SK-N-SH treated with all-trans-retinoic acid at 6 μM for 48 hours (cell line): ENCODE measurements around the gene IFITM2.

ENCODE experiments used
- ATAC-seq: fragments of 200-7000 bp; cut with Tn5 transposase; 3 replicates; pipeline ENCODE4 v1.9.1; 2020; ENCODE audit warnings: mild to moderate bottlenecking, moderate library complexity
- ARNTL ChIP-seq: fragments of 450-650 bp; formaldehyde crosslinking; IDR thresholded peaks from 2 replicates; pipeline ENCODE4 v1.5.0; 2020; ENCODE audit warnings: low read depth, mild to moderate bottlenecking, moderate library complexity, borderline replicate concordance
- BACH2 ChIP-seq: fragments of 250-450 bp; sonication (Bioruptor Pico); IDR thresholded peaks from 2 replicates; pipeline ENCODE4 v1.9.0; 2021; ENCODE audit warnings: mild to moderate bottlenecking, borderline replicate concordance
- CSDC2 ChIP-seq: fragments of 250-450 bp; sonication (Bioruptor Pico); IDR thresholded peaks from 2 replicates; pipeline ENCODE4 v1.5.0; 2020; ENCODE audit warnings: mild to moderate bottlenecking, moderate library complexity
- ESRRG ChIP-seq: fragments of 250-450 bp; sonication (Bioruptor Pico); IDR thresholded peaks from 2 replicates; pipeline ENCODE4 v1.6.1; 2021; ENCODE audit warnings: mild to moderate bottlenecking
- GLIS3 ChIP-seq: fragments of 250-450 bp; sonication (Bioruptor Pico); IDR thresholded peaks from 2 replicates; pipeline ENCODE4 v1.5.0; 2020; ENCODE audit warnings: mild to moderate bottlenecking, moderate library complexity
- ISL1 ChIP-seq: fragments of 250-450 bp; sonication (Bioruptor Pico); IDR thresholded peaks from 2 replicates; pipeline ENCODE4 v2.1.2; 2022; ENCODE audit warnings: mild to moderate bottlenecking, moderate library complexity
- OSR1 ChIP-seq: fragments of 250-450 bp; sonication (Bioruptor Pico); IDR thresholded peaks from 2 replicates; pipeline ENCODE4 v1.8.0; 2022; ENCODE audit warnings: moderate library complexity, mild to moderate bottlenecking, inconsistent platforms
- RARB ChIP-seq: fragments of 250-450 bp; sonication (Bioruptor Pico); IDR thresholded peaks from 2 replicates; pipeline ENCODE4 v1.8.0; 2021; ENCODE audit warnings: mild to moderate bottlenecking, moderate library complexity
- SNAI2 ChIP-seq: fragments of 250-450 bp; sonication (Bioruptor Pico); IDR thresholded peaks from 2 replicates; pipeline ENCODE4 v1.5.0; 2020; ENCODE audit warnings: mild to moderate bottlenecking, moderate library complexity
- TCF4 ChIP-seq: fragments of 250-450 bp; sonication (Bioruptor Pico); IDR thresholded peaks from 2 replicates; pipeline ENCODE4 v1.8.0; 2021; ENCODE audit warnings: mild to moderate bottlenecking, moderate library complexity, borderline replicate concordance
- TOX ChIP-seq: fragments of 250-450 bp; sonication (Bioruptor Pico); IDR thresholded peaks from 2 replicates; pipeline ENCODE4 v1.8.0; 2021; ENCODE audit warnings: mild to moderate bottlenecking, moderate library complexity, borderline replicate concordance
- TSHZ2 ChIP-seq: fragments of 250-450 bp; sonication (Bioruptor Pico); IDR thresholded peaks from 2 replicates; pipeline ENCODE4 v1.5.0; 2020; ENCODE audit warnings: mild to moderate bottlenecking, moderate library complexity
- ZC3H10 ChIP-seq: fragments of 250-450 bp; sonication (Bioruptor Pico); IDR thresholded peaks from 2 replicates; pipeline ENCODE4 v1.5.1; 2021; ENCODE audit warnings: mild to moderate bottlenecking, moderate library complexity
- ZFP30 ChIP-seq: fragments of 450-650 bp; formaldehyde crosslinking; IDR thresholded peaks from 2 replicates; pipeline ENCODE4 v1.5.0; 2022; ENCODE audit warnings: mild to moderate bottlenecking, moderate library complexity
- ZNF565 ChIP-seq: fragments of 450-650 bp; formaldehyde crosslinking; conservative IDR thresholded peaks from 2 replicates; pipeline ENCODE4 v1.5.0; 2020; ENCODE audit warnings: low read depth, mild to moderate bottlenecking, moderate library complexity
- ZNF70 ChIP-seq: fragments of 450-650 bp; formaldehyde crosslinking; IDR thresholded peaks from 2 replicates; pipeline ENCODE4 v1.5.0; 2020; ENCODE audit warnings: mild to moderate bottlenecking, moderate library complexity
- TF ChIP-seq, protein P1 (sequence below): fragments of 250-450 bp; sonication (Bioruptor Pico); IDR thresholded peaks from 2 replicates; pipeline ENCODE4 v1.8.0; 2020; ENCODE audit warnings: mild to moderate bottlenecking, moderate library complexity, borderline replicate concordance
- TF ChIP-seq, protein P2 (sequence below): fragments of 250-450 bp; sonication (Bioruptor Pico); IDR thresholded peaks from 2 replicates; pipeline ENCODE4 v1.5.1; 2021; ENCODE audit warnings: mild to moderate bottlenecking, moderate library complexity
- TF ChIP-seq, protein P3 (sequence below): fragments of 250-450 bp; sonication (Bioruptor Pico); IDR thresholded peaks from 2 replicates; pipeline ENCODE4 v1.8.0; 2021; ENCODE audit warnings: low read depth, mild to moderate bottlenecking, moderate library complexity, borderline replicate concordance
- TF ChIP-seq, protein P4 (sequence below): fragments of 250-450 bp; sonication (Bioruptor Pico); IDR thresholded peaks from 2 replicates; pipeline ENCODE4 v1.5.1; 2020; ENCODE audit warnings: low read depth, mild to moderate bottlenecking, moderate library complexity

Gene IFITM2

GRCh38 chr11:282630-283360 is 24.8 kb upstream of the IFITM2 start:
- TF ChIP-seq, protein P1, sequence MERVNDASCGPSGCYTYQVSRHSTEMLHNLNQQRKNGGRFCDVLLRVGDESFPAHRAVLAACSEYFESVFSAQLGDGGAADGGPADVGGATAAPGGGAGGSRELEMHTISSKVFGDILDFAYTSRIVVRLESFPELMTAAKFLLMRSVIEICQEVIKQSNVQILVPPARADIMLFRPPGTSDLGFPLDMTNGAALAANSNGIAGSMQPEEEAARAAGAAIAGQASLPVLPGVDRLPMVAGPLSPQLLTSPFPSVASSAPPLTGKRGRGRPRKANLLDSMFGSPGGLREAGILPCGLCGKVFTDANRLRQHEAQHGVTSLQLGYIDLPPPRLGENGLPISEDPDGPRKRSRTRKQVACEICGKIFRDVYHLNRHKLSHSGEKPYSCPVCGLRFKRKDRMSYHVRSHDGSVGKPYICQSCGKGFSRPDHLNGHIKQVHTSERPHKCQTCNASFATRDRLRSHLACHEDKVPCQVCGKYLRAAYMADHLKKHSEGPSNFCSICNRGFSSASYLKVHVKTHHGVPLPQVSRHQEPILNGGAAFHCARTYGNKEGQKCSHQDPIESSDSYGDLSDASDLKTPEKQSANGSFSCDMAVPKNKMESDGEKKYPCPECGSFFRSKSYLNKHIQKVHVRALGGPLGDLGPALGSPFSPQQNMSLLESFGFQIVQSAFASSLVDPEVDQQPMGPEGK (CRISPR knock-in tag) = no peak
- TF ChIP-seq SNAI2 (CRISPR knock-in tag) = no peak
- TF ChIP-seq BACH2 (CRISPR knock-in tag) = no peak
- TF ChIP-seq ZNF565 (CRISPR knock-in tag) = no peak
- TF ChIP-seq OSR1 (CRISPR knock-in tag) = no peak
- no peak for ATAC-seq

DNA sequence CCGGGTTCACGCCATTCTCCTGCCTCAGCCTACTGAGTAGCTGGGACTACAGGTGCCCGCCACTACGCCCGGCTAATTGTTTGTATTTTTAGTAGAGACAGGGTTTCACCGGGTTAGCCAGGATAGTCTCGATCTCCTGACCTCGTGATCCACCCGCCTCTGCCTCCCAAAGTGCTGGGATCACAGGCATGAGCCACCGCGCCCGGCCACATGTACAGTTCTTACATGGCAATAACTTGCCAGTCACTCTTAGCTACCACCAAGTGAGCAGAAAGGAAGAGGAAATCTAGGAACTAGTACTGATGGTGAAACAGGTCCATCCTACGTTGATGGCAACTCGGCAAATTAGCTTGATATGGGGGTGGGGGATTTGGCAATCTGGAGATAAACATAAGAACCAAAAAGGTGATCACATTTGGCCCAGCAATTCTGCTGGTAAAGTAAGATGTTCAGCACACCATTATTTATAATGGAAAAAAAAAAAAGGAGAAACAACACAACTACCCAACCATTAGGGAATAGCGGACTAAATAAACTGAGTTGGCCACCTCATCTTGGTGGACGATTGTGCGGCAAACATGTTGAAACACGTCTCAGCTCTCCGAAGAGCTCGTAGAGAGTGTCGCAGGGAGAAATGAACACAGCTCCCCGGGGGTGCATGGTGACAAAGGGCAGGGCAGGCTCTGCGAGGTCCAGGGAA is 24.1 kb upstream of the IFITM2 start:
- TF ChIP-seq CSDC2 (CRISPR knock-in tag) (no peak), TOX (CRISPR knock-in tag) (no peak), SNAI2 (CRISPR knock-in tag) (no peak), BACH2 (CRISPR knock-in tag) (no peak), GLIS3 (CRISPR knock-in tag) (no peak), ZC3H10 (CRISPR knock-in tag) (no peak), ZFP30 (CRISPR knock-in tag) (no peak)
- TF ChIP-seq, protein P2, sequence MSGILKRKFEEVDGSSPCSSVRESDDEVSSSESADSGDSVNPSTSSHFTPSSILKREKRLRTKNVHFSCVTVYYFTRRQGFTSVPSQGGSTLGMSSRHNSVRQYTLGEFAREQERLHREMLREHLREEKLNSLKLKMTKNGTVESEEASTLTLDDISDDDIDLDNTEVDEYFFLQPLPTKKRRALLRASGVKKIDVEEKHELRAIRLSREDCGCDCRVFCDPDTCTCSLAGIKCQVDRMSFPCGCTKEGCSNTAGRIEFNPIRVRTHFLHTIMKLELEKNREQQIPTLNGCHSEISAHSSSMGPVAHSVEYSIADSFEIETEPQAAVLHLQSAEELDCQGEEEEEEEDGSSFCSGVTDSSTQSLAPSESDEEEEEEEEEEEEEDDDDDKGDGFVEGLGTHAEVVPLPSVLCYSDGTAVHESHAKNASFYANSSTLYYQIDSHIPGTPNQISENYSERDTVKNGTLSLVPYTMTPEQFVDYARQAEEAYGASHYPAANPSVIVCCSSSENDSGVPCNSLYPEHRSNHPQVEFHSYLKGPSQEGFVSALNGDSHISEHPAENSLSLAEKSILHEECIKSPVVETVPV (CRISPR knock-in tag) = no peak
- TF ChIP-seq, protein P3, sequence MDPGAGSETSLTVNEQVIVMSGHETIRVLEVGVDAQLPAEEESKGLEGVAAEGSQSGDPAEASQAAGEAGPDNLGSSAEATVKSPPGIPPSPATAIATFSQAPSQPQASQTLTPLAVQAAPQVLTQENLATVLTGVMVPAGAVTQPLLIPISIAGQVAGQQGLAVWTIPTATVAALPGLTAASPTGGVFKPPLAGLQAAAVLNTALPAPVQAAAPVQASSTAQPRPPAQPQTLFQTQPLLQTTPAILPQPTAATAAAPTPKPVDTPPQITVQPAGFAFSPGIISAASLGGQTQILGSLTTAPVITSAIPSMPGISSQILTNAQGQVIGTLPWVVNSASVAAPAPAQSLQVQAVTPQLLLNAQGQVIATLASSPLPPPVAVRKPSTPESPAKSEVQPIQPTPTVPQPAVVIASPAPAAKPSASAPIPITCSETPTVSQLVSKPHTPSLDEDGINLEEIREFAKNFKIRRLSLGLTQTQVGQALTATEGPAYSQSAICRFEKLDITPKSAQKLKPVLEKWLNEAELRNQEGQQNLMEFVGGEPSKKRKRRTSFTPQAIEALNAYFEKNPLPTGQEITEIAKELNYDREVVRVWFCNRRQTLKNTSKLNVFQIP = no peak
- TF ChIP-seq, all 23 proteins: peak for 0
- ATAC-seq = no peak

- TF ChIP-seq TCF4 (CRISPR knock-in tag) (no peak), ARNTL (CRISPR knock-in tag) (no peak), ZC3H10 (CRISPR knock-in tag) (no peak), ZNF565 (CRISPR knock-in tag) (no peak), OSR1 (CRISPR knock-in tag) (no peak), GLIS3 (CRISPR knock-in tag) (no peak)
- TF ChIP-seq, protein P4, sequence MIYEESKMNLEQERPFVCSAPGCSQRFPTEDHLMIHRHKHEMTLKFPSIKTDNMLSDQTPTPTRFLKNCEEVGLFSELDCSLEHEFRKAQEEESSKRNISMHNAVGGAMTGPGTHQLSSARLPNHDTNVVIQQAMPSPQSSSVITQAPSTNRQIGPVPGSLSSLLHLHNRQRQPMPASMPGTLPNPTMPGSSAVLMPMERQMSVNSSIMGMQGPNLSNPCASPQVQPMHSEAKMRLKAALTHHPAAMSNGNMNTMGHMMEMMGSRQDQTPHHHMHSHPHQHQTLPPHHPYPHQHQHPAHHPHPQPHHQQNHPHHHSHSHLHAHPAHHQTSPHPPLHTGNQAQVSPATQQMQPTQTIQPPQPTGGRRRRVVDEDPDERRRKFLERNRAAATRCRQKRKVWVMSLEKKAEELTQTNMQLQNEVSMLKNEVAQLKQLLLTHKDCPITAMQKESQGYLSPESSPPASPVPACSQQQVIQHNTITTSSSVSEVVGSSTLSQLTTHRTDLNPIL = no peak
- no peak for ATAC-seq
These were observed 23.3 kb upstream of the IFITM2 start for GRCh38 chr11:284105-285020.

GRCh38 chr11:285021-285893 is 22.4 kb upstream of the IFITM2 start:
- no peak for ATAC-seq
- no peak for TF ChIP-seq TOX (CRISPR knock-in tag)
- TF ChIP-seq ZC3H10 (CRISPR knock-in tag) = no peak
- TF ChIP-seq ZNF70 (CRISPR knock-in tag) = no peak
- TF ChIP-seq, protein P2 (CRISPR knock-in tag) = no peak
- no peak for TF ChIP-seq ISL1 (CRISPR knock-in tag)
- TF ChIP-seq GLIS3 (CRISPR knock-in tag) = no peak
- no peak for TF ChIP-seq ARNTL (CRISPR knock-in tag)
- TF ChIP-seq RARB = no peak
- TF ChIP-seq TSHZ2 (CRISPR knock-in tag) = no peak
- no peak for TF ChIP-seq BACH2 (CRISPR knock-in tag)
- TF ChIP-seq ESRRG (CRISPR knock-in tag) = no peak
